Tibial artery (tissue), 4 donors: ENCODE results near the gene TTLL11.

Experiments
- DNase-seq, 2 donors: peaks; one replicate each; pipeline ENCODE4 v3.0.0-alpha.2; 2019
- H3K27ac ChIP-seq, 2 donors: fragments of 200-600 bp; sonication (generic) in 1 of 2; 1 replicate in 1 of 2; 2 replicates in 1 of 2; pipeline ENCODE4 v1.5.1; 2018 to 2019; ENCODE audit warnings: mild to moderate bottlenecking in 1 of 2
- H3K27me3 ChIP-seq, 2 donors: fragments of 200-600 bp; sonication (generic) in 1 of 2; one replicate each; pipeline versions ENCODE4 v1.5.1 to v1.6.0; 2016 to 2019
- H3K36me3 ChIP-seq, 3 donors: fragments of 200-600 bp; sonication (generic) in 2 of 3; one replicate each; pipeline ENCODE4 v1.5.1; 2016 to 2019; ENCODE audit warnings: mild to moderate bottlenecking in 2 of 3
- H3K4me1 ChIP-seq, 4 donors: fragments of 200-600 bp; sonication (generic) in 2 of 4; 1 replicate in 3 of 4; 2 replicates in 1 of 4; pipeline ENCODE4 v1.5.1; 2016 to 2019
- H3K4me3 ChIP-seq, 2 donors: fragments of 200-600 bp; sonication (generic) in 1 of 2; 1 replicate in 1 of 2; 2 replicates in 1 of 2; pipeline ENCODE4 v1.5.1; 2018 to 2019; ENCODE audit warnings: mild to moderate bottlenecking in 2 of 2
- H3K9me3 ChIP-seq, 3 donors: fragments of 200-600 bp; sonication (generic) in 1 of 3; one replicate each; pipeline ENCODE4 v1.5.1; 2016 to 2019
- intact Hi-C: fragments of 100-400 bp; cut with DNase I; formaldehyde crosslinking; loops from one replicate; pipeline ENCODE4 v1.15.0; 2023; ENCODE audit warnings: low total_unique reads
- TF ChIP-seq, protein P1 (sequence below), 2 experiments: fragments of 200-600 bp in 1 of 2; fragments of 450-650 bp in 1 of 2; IDR thresholded peaks; one replicate each; pipeline ENCODE4 v1.5.1; 2017 to 2019; ENCODE audit warnings: antibody characterized with exemption in 2 of 2, mild to moderate bottlenecking in 1 of 2, moderate library complexity in 1 of 2

TTLL11 gene

DNA sequence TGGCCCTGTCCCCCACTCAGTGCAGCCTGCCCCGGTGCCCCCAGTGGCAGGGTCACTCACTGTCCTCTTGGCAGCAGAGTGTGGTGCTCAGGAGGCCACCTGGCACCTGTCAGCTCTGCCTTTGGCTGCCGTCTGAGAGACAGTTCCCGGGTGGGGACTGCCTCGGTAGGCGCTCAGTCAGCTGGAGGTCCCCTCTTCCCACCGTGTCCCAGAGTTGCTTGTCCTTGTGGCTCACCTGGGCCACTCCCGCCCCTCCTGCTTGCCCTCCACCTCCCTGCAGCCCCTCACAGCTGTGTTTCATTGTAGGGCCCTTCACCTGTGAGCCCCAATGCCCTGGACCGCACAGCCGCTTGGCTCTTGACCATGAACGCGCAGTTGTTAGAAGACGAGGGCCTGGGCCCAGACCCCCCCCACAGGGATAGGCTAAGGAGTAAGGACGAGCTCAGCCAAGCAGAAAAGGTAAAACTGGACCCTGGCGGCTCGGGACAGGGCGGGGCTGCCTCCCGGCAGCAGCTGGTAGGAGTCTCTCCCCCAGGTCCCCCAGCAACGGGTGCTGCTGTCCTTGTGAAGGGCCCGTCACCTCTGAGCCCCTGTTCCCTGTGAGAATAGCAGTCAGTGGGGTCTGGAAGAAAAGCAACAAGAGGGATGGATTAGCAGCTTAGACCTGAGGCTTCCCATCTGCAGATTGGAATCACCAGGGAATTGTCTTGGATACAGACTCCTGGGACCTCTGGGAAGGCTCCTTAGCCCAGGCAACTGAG lies 319.0 kb downstream of the TTLL11 start:
- no peaks in the 10 kb centered on the region for H3K27me3 ChIP-seq
- intact Hi-C loops, result loop anchor here (10.0 kb wide), 1 partner anchor 169 kb away; no protein-coding TSS in a partner anchor
- peak overlapping the region; percentile 78 to 80 for H3K27ac ChIP-seq
- DNase-seq, result peak; percentile 16 to 56
- H3K4me3 ChIP-seq, result no peak overlapping the region
- no peaks in the 10 kb centered on the region for H3K9me3 ChIP-seq
- TF ChIP-seq, protein P1, sequence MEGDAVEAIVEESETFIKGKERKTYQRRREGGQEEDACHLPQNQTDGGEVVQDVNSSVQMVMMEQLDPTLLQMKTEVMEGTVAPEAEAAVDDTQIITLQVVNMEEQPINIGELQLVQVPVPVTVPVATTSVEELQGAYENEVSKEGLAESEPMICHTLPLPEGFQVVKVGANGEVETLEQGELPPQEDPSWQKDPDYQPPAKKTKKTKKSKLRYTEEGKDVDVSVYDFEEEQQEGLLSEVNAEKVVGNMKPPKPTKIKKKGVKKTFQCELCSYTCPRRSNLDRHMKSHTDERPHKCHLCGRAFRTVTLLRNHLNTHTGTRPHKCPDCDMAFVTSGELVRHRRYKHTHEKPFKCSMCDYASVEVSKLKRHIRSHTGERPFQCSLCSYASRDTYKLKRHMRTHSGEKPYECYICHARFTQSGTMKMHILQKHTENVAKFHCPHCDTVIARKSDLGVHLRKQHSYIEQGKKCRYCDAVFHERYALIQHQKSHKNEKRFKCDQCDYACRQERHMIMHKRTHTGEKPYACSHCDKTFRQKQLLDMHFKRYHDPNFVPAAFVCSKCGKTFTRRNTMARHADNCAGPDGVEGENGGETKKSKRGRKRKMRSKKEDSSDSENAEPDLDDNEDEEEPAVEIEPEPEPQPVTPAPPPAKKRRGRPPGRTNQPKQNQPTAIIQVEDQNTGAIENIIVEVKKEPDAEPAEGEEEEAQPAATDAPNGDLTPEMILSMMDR (IDR thresholded peaks at IDR 0.05), result no peak
- H3K4me1 ChIP-seq, result peaks cover 0 to 66% (median 42%) of the 10 kb centered on the region in 4 donors
- peaks cover 50 to 93% (median 84%) of the 10 kb centered on the region in 3 donors for H3K36me3 ChIP-seq

DNA sequence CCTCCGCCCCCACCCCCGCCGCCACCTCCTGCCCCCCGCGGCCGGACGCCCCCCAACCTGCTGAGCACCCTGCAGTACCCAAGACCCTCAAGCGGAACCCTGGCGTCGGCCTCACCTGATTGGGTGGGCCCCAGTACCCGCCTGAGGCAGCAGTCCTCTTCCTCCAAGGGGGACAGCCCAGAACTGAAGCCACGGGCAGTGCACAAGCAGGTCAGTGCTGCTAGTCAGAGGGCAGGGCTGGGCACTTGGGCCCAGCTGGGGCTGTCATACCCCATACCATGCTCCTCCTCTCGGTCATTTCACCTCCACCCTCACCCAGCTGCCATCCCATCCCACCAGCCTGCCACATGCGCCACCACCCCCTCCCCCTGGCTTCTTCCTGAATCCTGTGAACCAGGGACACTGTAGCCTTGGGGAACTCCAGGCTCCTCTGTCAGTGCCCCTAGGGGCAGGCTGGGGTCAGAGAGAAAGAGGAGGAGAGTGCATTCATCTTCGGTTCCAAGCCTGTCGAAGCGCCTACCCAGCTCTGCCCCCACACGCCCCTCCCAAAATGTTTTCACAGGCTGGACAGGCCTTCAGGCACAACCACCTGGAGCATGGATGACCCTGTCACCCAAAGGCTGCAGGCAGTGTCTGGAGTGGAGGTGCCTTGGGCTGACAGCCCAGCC lies 319.7 kb downstream of the TTLL11 start:
- DNase-seq, result peak; percentile 18 to 61
- Histone ChIP-seq H3K36me3 (peaks cover 57 to 100% (median 91%) of the 10 kb centered on the region in 3 donors), H3K27me3 (no peaks in the 10 kb centered on the region), H3K4me1 (peaks cover 0 to 62% (median 42%) of the 10 kb centered on the region in 4 donors), H3K4me3 (no peak overlapping the region), H3K9me3 (no peaks in the 10 kb centered on the region), H3K27ac (peak overlapping the region; percentile 78 to 80)
- TF ChIP-seq, protein P1 (IDR thresholded peaks at IDR 0.05), result no peak
- intact Hi-C loops, result loop anchor here (10.0 kb wide), 1 partner anchor 169 kb away; no protein-coding TSS in a partner anchor

DNA sequence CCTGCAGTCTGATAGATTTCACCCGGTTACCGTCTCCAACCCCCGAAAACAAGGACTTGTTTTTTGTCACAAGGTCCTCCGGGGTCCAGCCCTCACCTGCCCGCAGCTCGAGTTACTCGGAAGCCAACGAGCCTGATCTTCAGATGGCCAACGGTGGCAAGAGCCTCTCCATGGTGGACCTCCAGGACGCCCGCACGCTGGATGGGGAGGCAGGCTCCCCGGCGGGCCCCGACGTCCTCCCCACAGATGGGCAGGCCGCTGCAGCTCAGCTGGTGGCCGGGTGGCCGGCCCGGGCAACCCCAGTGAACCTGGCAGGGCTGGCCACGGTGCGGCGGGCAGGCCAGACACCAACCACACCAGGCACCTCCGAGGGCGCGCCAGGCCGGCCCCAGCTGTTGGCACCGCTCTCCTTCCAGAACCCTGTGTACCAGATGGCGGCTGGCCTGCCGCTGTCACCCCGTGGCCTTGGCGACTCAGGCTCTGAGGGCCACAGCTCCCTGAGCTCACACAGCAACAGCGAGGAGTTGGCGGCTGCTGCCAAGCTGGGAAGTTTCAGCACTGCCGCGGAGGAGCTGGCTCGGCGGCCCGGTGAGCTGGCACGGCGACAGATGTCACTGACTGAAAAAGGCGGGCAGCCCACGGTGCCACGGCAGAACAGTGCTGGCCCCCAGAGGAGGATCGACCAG lies 320.4 kb downstream of the TTLL11 start:
- peak; percentile 45 to 92 for DNase-seq
- intact Hi-C loops, result loop anchor here (10.0 kb wide), 1 partner anchor 168 kb away; no protein-coding TSS in a partner anchor
- TF ChIP-seq, protein P1 (IDR thresholded peaks at IDR 0.05), result no peak
- Histone ChIP-seq H3K9me3 (no peaks in the 10 kb centered on the region), H3K4me1 (peaks cover 0 to 59% (median 42%) of the 10 kb centered on the region in 4 donors), H3K27me3 (no peaks in the 10 kb centered on the region), H3K27ac (peak overlapping the region; percentile 78 to 80), H3K4me3 (no peak overlapping the region), H3K36me3 (peaks cover 62 to 100% (median 93%) of the 10 kb centered on the region in 3 donors)
